Measurements from ENCODE around the gene SULT2B1.
A peak's percentile ranks its signal among the peaks of the same experiment; 100 is the strongest.

GRCh38 chr19:48588670-48589401 lies 36.9 kb downstream of the SULT2B1 start:
- TF ChIP-seq CTCF (IDR thresholded peaks at IDR 0.05; ENCODE audit: low read depth, low read length, missing input control) (peak; percentile 79), REST (IDR thresholded peaks at IDR 0.05) (no peak), JUND (IDR thresholded peaks at IDR 0.05) (no peak), RXRA (IDR thresholded peaks at IDR 0.05) (no peak), SP1 (IDR thresholded peaks at IDR 0.05) (no peak), TAF1 (conservative IDR thresholded peaks at IDR 0.05) (no peak), MAX (IDR thresholded peaks at IDR 0.05) (no peak), FOXA1 (IDR thresholded peaks at IDR 0.05) (no peak), ZBTB33 (IDR thresholded peaks at IDR 0.05) (no peak), RAD21 (IDR thresholded peaks at IDR 0.05) (peak; percentile 71 to 84), YY1 (IDR thresholded peaks at IDR 0.05) (no peak), GABPA (IDR thresholded peaks at IDR 0.05 in 1 of 2, conservative IDR thresholded peaks at IDR 0.05 in 1 of 2) (no peak), EGR1 (IDR thresholded peaks at IDR 0.05; ENCODE audit: low read depth in 2 of 2) (no peak)

Data from liver (tissue), 3 donors.